HG03045 (cell line): Measurements from ENCODE around the gene CDK5RAP2.

Experiments used
- ATAC-seq: cut with Tn5 transposase; IDR thresholded peaks from one replicate; pipeline ENCODE4 v1.9.1; 2021; ENCODE audit warnings: mild to moderate bottlenecking, moderate library complexity; ENCODE audit not compliant: unreplicated experiment

The CDK5RAP2 gene

GRCh38 chr9:120593250-120593954 lies 13.4 kb upstream of the CDK5RAP2 start:
- ATAC-seq, result no peak

GRCh38 chr9:120592210-120592609 lies 12.2 kb upstream of the CDK5RAP2 start:
- ATAC-seq, result no peak

- no peak for ATAC-seq
These were observed 7.4 kb upstream of the CDK5RAP2 start for GRCh38 chr9:120587328-120587727.

- no peak for ATAC-seq
These were observed 4.0 kb upstream of the CDK5RAP2 start for GRCh38 chr9:120583958-120584369.

- ATAC-seq, result peak; percentile 43
These were observed 572 bp downstream of the CDK5RAP2 start for GRCh38 chr9:120579139-120580050.

GRCh38 chr9:120574473-120574872 lies 5.5 kb downstream of the CDK5RAP2 start:
- no peak for ATAC-seq

GRCh38 chr9:120572472-120572871 lies 7.5 kb downstream of the CDK5RAP2 start:
- ATAC-seq, result no peak

- no peak for ATAC-seq
These were observed 8.3 kb downstream of the CDK5RAP2 start for GRCh38 chr9:120571443-120572257.

GRCh38 chr9:120570296-120570695 lies 9.7 kb downstream of the CDK5RAP2 start:
- no peak for ATAC-seq

- no peak for ATAC-seq
These were observed 10.4 kb downstream of the CDK5RAP2 start for GRCh38 chr9:120569556-120569955.

GRCh38 chr9:120568816-120569215 lies 11.2 kb downstream of the CDK5RAP2 start:
- no peak for ATAC-seq

- no peak for ATAC-seq
These were observed 12.1 kb downstream of the CDK5RAP2 start for GRCh38 chr9:120567874-120568273.

- ATAC-seq, result no peak
These were observed 12.9 kb downstream of the CDK5RAP2 start for GRCh38 chr9:120567081-120567480.

GRCh38 chr9:120564589-120564988 lies 15.4 kb downstream of the CDK5RAP2 start:
- ATAC-seq, result no peak

- no peak for ATAC-seq
These were observed 17.0 kb downstream of the CDK5RAP2 start for GRCh38 chr9:120562861-120563443.

- no peak for ATAC-seq
These were observed 18.3 kb downstream of the CDK5RAP2 start for GRCh38 chr9:120561709-120562108.

GRCh38 chr9:120559546-120559945 lies 20.4 kb downstream of the CDK5RAP2 start:
- no peak for ATAC-seq

GRCh38 chr9:120558454-120558853 lies 21.5 kb downstream of the CDK5RAP2 start:
- ATAC-seq, result no peak

GRCh38 chr9:120557205-120557604 lies 22.8 kb downstream of the CDK5RAP2 start:
- no peak for ATAC-seq

GRCh38 chr9:120556775-120557174 lies 23.2 kb downstream of the CDK5RAP2 start:
- no peak for ATAC-seq

GRCh38 chr9:120555839-120556238 lies 24.1 kb downstream of the CDK5RAP2 start:
- no peak for ATAC-seq
